GM13977 (cell line): Measurements from ENCODE around the gene KISS1R.
A peak's percentile ranks its signal among the peaks of the same experiment; 100 is the strongest.

ENCODE experiments used
- DNase-seq: peaks from one replicate; pipeline ENCODE4 v3.0.0; 2012; ENCODE audit warnings: low spot score
- in situ Hi-C: fragments of 300-500 bp; cut with MboI; formaldehyde crosslinking; loops from one replicate; pipeline ENCODE4 v1.12.0; 2022; ENCODE audit warnings: low sequenced_read_pairs, low pct_unique_long_range_greater_than_20kb, mixed read lengths, inconsistent platforms; ENCODE audit not compliant: unreplicated experiment
- TF ChIP-seq, protein P1 (sequence below): IDR thresholded peaks from 2 replicates; pipeline ENCODE4 v1.5.1; 2012; ENCODE audit warnings: mild to moderate bottlenecking, control low read depth; ENCODE audit not compliant: insufficient read depth; ENCODE audit errors: extremely low read depth, missing control alignments

Gene KISS1R

DNA sequence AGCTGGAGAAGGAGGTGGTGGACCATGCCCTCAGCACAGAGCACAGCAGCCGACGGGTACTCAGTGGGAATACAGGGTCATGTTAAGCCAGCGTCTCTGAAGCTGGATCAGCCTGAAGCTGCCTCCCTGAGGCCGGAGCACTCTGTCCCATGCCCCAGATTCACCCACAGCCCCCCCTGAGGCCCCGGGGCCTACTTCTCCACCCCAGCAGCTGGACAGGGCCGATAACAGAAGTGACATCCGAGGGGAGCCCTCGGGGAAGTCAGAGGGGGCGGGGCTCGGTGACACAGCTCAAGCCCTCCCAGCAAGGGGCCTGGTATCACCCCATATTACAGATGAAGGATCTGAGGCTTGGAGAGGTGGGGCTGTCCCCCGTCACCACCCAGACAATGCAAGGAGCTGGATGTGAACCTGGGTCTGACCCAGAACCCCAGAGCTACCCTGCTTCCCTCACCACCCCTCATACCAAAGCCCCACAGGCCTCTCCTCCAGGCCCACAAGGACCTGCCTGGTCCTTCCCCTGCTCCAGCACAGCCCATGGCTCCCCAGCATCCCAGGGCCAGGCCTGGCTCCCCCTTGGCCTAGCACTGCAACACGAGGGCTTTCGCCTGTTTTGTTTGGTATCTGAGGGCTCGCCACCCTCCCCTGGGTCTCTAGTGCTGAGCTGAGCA, 9.8 kb upstream of the KISS1R start:
- TF ChIP-seq, protein P1, sequence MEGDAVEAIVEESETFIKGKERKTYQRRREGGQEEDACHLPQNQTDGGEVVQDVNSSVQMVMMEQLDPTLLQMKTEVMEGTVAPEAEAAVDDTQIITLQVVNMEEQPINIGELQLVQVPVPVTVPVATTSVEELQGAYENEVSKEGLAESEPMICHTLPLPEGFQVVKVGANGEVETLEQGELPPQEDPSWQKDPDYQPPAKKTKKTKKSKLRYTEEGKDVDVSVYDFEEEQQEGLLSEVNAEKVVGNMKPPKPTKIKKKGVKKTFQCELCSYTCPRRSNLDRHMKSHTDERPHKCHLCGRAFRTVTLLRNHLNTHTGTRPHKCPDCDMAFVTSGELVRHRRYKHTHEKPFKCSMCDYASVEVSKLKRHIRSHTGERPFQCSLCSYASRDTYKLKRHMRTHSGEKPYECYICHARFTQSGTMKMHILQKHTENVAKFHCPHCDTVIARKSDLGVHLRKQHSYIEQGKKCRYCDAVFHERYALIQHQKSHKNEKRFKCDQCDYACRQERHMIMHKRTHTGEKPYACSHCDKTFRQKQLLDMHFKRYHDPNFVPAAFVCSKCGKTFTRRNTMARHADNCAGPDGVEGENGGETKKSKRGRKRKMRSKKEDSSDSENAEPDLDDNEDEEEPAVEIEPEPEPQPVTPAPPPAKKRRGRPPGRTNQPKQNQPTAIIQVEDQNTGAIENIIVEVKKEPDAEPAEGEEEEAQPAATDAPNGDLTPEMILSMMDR = no peak
- in situ Hi-C loops = no loop called here
- peak; percentile 71 for DNase-seq

- no peak for DNase-seq
- TF ChIP-seq, protein P1 = no peak
- in situ Hi-C loops = no loop called here
Measured at GRCh38 chr19:911197-912033, 5.7 kb upstream of the KISS1R start.

- TF ChIP-seq, protein P1 = no peak
- DNase-seq = no peak
- in situ Hi-C loops = no loop called here
Measured at GRCh38 chr19:912181-913079, 4.7 kb upstream of the KISS1R start.

GRCh38 chr19:913080-913748, 3.9 kb upstream of the KISS1R start, which contains the start of gene R3HDM4:
R3HDM4 (minus strand) TSS chr19:913219; CDS start chr19:913157, 62 bp downstream.
- DNase-seq = peak; percentile 97

DNA sequence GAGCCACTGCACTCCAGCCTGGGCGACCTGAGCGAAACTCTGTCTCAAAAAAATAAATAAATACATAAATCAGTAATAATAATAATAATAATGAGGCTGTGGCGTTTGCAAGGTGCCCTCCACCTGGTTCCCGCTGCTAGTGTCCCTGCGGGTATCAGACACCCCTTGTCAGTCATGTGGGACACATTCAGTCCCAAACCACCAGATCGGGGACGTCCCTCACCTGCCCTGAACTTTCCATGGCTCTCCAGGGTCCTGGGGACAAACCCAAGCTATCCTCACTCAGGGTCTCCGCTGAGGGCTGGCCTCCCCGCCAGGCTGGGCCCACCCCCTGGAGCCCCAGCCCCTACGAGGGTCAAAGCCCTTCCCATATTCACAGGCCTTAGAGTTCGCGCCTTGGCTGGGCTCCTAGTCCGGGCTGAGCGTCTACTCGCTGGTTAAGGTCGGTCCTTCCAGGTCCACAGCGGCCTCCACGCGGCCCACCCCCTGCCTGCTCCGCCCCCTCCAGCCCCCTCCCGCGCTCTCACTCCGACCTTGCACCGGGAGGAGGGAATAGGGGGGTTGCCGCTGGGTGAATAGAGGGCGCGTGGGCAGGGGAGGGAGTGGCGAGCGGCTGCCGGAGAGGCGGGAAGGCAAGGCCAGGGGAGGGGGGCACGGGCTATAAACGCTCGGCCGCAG, 349 bp upstream of the KISS1R start:
- peak; percentile 35 for DNase-seq
- in situ Hi-C loops = no loop called here
- TF ChIP-seq, protein P1 = no peak

More at GRCh38 chr19:913080-913748, 3.9 kb upstream of the KISS1R start, which contains the start of gene R3HDM4:
- in situ Hi-C loops = no loop called here
- TF ChIP-seq, protein P1 = no peak
